ENCODE data around the gene CHCHD6. TPM values are rescaled to one million over a fixed set of nuclear protein-coding genes. Genes with fewer than 3 reads are reported as not detected.

Gene CHCHD6
- total RNA-seq, 1 donor from 2014 or later, result 13.1 TPM

DNA sequence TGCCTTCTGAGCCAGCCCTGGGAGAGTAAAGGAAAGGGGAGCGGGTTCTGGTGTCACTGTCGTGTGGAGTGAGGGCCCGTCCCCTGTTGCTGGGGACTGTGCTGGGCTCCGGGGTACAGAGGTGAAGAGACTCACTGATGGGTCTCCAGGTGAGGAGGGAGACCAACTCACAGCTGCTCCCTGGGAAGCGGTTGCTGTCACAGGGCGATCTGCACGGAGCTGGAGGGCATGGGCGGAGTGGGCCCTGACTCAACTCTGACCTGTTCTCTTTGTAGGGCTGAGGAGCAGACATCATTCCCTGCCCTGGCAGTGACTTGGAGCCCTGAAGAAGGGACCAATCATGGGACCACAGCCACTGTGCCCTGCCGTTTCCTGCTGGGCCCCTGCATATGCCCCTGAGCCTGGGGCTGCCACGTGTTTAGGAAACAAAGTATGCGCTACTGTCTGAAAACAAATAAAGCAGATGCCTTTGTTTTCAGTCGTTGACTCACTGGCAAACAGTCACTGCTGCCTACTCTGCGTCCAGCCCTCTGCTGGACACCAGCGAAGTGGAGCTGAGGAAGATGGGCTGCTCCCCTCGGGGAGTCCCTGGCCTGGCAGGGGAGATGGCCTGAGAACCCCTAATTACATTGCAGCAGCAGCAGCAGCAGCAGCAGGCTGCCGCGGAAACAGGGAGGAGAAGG is 256.0 kb downstream of the CHCHD6 start:
- DNase-seq (ENCODE audit: extremely low spot score, unreplicated experiment), result no peak
- Mint-ChIP-seq H3K36me3 (ENCODE audit: unreplicated experiment) (no peaks in the 10 kb centered on the region), H3K4me1 (ENCODE audit: unreplicated experiment) (peaks cover 33% of the 10 kb centered on the region), H3K4me3 (ENCODE audit: unreplicated experiment) (no peak overlapping the region), H3K27ac (ENCODE audit: unreplicated experiment) (peak overlapping the region; percentile 84), H3K27me3 (ENCODE audit: unreplicated experiment) (no peaks in the 10 kb centered on the region), H3K9me3 (ENCODE audit: unreplicated experiment) (no peaks in the 10 kb centered on the region)
- TF ChIP-seq, protein P1, sequence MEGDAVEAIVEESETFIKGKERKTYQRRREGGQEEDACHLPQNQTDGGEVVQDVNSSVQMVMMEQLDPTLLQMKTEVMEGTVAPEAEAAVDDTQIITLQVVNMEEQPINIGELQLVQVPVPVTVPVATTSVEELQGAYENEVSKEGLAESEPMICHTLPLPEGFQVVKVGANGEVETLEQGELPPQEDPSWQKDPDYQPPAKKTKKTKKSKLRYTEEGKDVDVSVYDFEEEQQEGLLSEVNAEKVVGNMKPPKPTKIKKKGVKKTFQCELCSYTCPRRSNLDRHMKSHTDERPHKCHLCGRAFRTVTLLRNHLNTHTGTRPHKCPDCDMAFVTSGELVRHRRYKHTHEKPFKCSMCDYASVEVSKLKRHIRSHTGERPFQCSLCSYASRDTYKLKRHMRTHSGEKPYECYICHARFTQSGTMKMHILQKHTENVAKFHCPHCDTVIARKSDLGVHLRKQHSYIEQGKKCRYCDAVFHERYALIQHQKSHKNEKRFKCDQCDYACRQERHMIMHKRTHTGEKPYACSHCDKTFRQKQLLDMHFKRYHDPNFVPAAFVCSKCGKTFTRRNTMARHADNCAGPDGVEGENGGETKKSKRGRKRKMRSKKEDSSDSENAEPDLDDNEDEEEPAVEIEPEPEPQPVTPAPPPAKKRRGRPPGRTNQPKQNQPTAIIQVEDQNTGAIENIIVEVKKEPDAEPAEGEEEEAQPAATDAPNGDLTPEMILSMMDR (IDR thresholded peaks at IDR 0.05), result peak; percentile 52

DNA sequence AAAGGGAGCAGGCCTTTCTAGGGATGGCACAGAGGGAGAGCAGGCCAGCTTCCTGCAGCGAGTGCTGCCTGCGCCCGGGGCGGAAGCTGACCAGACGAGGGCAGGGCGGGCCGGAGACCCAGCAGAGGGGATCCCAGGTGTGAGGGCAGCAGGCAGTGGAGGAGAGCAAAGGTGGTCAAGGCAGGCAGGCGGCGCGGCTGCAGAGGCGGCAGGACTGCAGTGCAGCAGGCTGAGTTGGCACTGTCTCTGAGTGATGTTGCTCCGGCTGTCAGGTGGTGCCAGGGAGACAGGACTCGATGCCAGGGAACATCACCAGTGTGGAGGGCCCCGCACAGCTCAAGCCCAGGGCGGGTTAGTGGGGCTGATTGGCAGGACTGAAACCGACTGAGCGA is 256.6 kb downstream of the CHCHD6 start:
- no peaks in the 10 kb centered on the region for H3K36me3 Mint-ChIP-seq (ENCODE audit: unreplicated experiment)
- no peak overlapping the region for H3K4me3 Mint-ChIP-seq (ENCODE audit: unreplicated experiment)
- no peaks in the 10 kb centered on the region for H3K9me3 Mint-ChIP-seq (ENCODE audit: unreplicated experiment)
- H3K27me3 Mint-ChIP-seq (ENCODE audit: unreplicated experiment), result no peaks in the 10 kb centered on the region
- no peak for DNase-seq (ENCODE audit: extremely low spot score, unreplicated experiment)
- H3K4me1 Mint-ChIP-seq (ENCODE audit: unreplicated experiment), result peaks cover 33% of the 10 kb centered on the region
- TF ChIP-seq, protein P1 (IDR thresholded peaks at IDR 0.05), result no peak
- peak overlapping the region; percentile 84 for H3K27ac Mint-ChIP-seq (ENCODE audit: unreplicated experiment)

DNA sequence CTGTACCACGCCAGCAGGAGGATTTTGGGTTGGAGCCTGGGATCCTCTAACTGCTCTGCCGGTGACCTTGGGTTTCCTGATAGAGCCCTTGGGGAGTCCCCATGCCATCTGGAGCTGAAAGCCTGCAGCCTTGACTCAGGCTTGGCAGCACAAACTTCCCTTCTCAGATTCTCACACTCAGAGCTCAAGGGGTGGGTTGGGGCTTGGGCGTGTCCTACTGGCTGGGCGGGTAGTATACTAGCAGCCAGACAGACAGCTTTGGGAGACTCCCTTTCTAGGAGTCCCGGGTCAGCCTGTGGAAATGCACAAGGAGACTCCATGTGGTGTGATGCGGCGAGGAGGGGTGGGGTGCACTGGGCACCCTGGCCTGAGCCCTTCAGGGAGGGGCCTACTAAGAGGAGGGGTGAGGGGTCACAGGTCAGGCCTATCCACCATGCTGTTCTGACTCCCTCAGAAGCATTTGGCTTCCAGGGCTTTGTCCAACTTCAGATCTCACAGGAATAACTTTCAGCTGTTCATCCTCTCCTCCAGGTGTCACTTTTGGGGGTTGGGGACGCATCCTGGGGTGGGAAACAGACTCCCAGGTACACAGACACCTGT is 257.3 kb downstream of the CHCHD6 start:
- Mint-ChIP-seq H3K27me3 (ENCODE audit: unreplicated experiment) (no peaks in the 10 kb centered on the region), H3K36me3 (ENCODE audit: unreplicated experiment) (no peaks in the 10 kb centered on the region), H3K4me3 (ENCODE audit: unreplicated experiment) (no peak overlapping the region), H3K4me1 (ENCODE audit: unreplicated experiment) (peaks cover 33% of the 10 kb centered on the region), H3K9me3 (ENCODE audit: unreplicated experiment) (no peaks in the 10 kb centered on the region), H3K27ac (ENCODE audit: unreplicated experiment) (peak overlapping the region; percentile 84)
- TF ChIP-seq, protein P1 (IDR thresholded peaks at IDR 0.05), result no peak
- no peak for DNase-seq (ENCODE audit: extremely low spot score, unreplicated experiment)

DNA sequence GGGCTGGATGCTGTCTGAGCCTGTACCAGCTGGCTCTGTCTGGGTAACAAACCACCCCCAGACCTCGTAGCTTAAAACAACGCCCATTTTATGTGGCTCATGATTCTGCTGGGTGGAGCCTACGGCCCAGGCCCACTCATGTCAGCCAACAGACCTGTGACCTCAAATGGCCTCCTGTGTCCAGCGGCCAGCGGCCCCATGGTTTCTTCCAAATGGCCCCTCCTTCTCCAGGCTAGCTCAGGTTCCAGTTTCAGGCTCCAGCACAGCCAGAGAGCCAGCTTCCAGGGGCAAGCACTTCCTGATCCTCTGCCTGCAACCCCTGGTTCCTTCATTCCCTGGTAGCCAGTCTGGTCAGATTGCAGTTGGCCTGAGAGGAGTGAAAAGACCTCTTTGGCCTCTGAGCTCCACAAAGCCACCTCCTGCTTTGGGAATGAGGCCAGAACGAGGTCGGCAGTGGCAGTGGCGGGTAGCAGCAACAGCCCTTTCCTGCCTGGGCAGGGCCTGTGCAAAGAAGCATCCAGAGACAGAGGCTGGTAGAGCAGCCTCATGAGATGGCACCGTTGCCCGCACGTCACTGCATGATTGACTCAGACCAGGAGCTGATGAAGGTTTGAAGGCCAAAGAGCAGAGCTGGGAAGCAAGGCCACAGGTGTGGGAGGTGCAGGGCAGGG is 257.9 kb downstream of the CHCHD6 start:
- no peak for DNase-seq (ENCODE audit: extremely low spot score, unreplicated experiment)
- Mint-ChIP-seq H3K9me3 (ENCODE audit: unreplicated experiment) (no peaks in the 10 kb centered on the region), H3K27me3 (ENCODE audit: unreplicated experiment) (no peaks in the 10 kb centered on the region), H3K4me3 (ENCODE audit: unreplicated experiment) (no peak overlapping the region), H3K36me3 (ENCODE audit: unreplicated experiment) (no peaks in the 10 kb centered on the region), H3K4me1 (ENCODE audit: unreplicated experiment) (peaks cover 33% of the 10 kb centered on the region), H3K27ac (ENCODE audit: unreplicated experiment) (peak overlapping the region; percentile 27)
- TF ChIP-seq, protein P1 (IDR thresholded peaks at IDR 0.05), result no peak

DNA sequence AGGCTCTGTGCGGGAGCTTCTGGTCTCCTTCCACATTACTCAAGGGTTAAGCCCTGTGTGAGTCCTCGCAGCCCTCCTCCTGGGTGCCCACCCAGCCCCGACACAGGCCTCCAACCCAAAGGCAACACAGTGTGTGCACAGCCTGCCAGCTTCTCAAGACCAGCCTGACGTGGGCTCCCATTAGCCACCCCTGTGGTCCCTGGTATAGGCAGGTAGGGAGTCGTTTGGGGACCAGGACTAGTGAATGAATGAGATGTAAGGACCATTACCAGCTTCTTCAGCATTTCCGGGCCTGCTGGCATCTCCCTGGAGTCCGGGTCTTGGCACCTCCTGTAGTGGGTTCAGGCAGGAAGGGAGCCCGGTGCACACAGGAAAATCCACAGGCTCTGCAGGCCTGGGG is 258.7 kb downstream of the CHCHD6 start:
- Mint-ChIP-seq H3K4me1 (ENCODE audit: unreplicated experiment) (peaks cover 33% of the 10 kb centered on the region), H3K9me3 (ENCODE audit: unreplicated experiment) (no peaks in the 10 kb centered on the region), H3K4me3 (ENCODE audit: unreplicated experiment) (no peak overlapping the region), H3K27ac (ENCODE audit: unreplicated experiment) (no peak overlapping the region), H3K36me3 (ENCODE audit: unreplicated experiment) (no peaks in the 10 kb centered on the region), H3K27me3 (ENCODE audit: unreplicated experiment) (no peaks in the 10 kb centered on the region)
- TF ChIP-seq, protein P1 (IDR thresholded peaks at IDR 0.05), result no peak
- DNase-seq (ENCODE audit: extremely low spot score, unreplicated experiment), result no peak
